ENCODE data around the gene RABAC1.

The RABAC1 gene

GRCh38 chr19:41957838-41958366, 1.2 kb downstream of the RABAC1 start:
- peak overlapping the region; percentile 97 for H3K9ac ChIP-seq (ENCODE audit: low read length)
- peak overlapping the region; percentile 72 for H3K27ac ChIP-seq (ENCODE audit: low read depth, low read length)
- H3K36me3 ChIP-seq (ENCODE audit: low read length): no peaks in the 10 kb centered on the region
- H3K27me3 ChIP-seq (ENCODE audit: low read length): no peaks in the 10 kb centered on the region
- H3K4me3 ChIP-seq (ENCODE audit: insufficient read depth, low read length, poor library complexity, severe bottlenecking): peak overlapping the region; percentile 99
- no peaks in the 10 kb centered on the region for H3K9me3 ChIP-seq (ENCODE audit: insufficient read depth, low read length)
- peak overlapping the region; percentile 85 for H3K4me2 ChIP-seq (ENCODE audit: low read depth, low read length, poor library complexity, severe bottlenecking)
- no peak overlapping the region for H2AFZ ChIP-seq (ENCODE audit: low read depth, low read length, severe bottlenecking)
- no peaks in the 10 kb centered on the region for H4K20me1 ChIP-seq (ENCODE audit: low read depth, low read length)
- TF ChIP-seq CTCF (IDR thresholded peaks at IDR 0.05; ENCODE audit: insufficient read depth, low read length, poor library complexity, severe bottlenecking): peak; percentile 90
- TF ChIP-seq EZH2phosphoT487 (conservative IDR thresholded peaks at IDR 0.05; ENCODE audit: low read length): no peak
- no peaks in the 10 kb centered on the region for H3K9me2 ChIP-seq (replicated peaks; ENCODE audit: insufficient read depth, low read length)
- peaks cover 21% of the 10 kb centered on the region for H3F3A ChIP-seq (ENCODE audit: insufficient read depth)
- no peaks in the 10 kb centered on the region; the same call in 1 of the 2 replicates for H3K79me2 ChIP-seq (ENCODE audit: insufficient read depth, low read length)

GRCh38 chr19:41957161-41957837, 1.8 kb downstream of the RABAC1 start:
- no peaks in the 10 kb centered on the region for H4K20me1 ChIP-seq (ENCODE audit: low read depth, low read length)
- peak overlapping the region; percentile 72 for H3K27ac ChIP-seq (ENCODE audit: low read depth, low read length)
- no peaks in the 10 kb centered on the region for H3K9me2 ChIP-seq (replicated peaks; ENCODE audit: insufficient read depth, low read length)
- no peak for TF ChIP-seq EZH2phosphoT487 (conservative IDR thresholded peaks at IDR 0.05; ENCODE audit: low read length)
- no peak for TF ChIP-seq CTCF (IDR thresholded peaks at IDR 0.05; ENCODE audit: insufficient read depth, low read length, poor library complexity, severe bottlenecking)
- H2AFZ ChIP-seq (ENCODE audit: low read depth, low read length, severe bottlenecking): no peak overlapping the region
- H3K36me3 ChIP-seq (ENCODE audit: low read length): no peaks in the 10 kb centered on the region
- H3K79me2 ChIP-seq (ENCODE audit: insufficient read depth, low read length): no peaks in the 10 kb centered on the region; the same call in 1 of the 2 replicates
- H3F3A ChIP-seq (ENCODE audit: insufficient read depth): peaks cover 21% of the 10 kb centered on the region
- no peaks in the 10 kb centered on the region for H3K27me3 ChIP-seq (ENCODE audit: low read length)
- H3K4me3 ChIP-seq (ENCODE audit: insufficient read depth, low read length, poor library complexity, severe bottlenecking): peak overlapping the region; percentile 99
- peak overlapping the region; percentile 97 for H3K9ac ChIP-seq (ENCODE audit: low read length)
- peak overlapping the region; percentile 85 for H3K4me2 ChIP-seq (ENCODE audit: low read depth, low read length, poor library complexity, severe bottlenecking)
- no peaks in the 10 kb centered on the region for H3K9me3 ChIP-seq (ENCODE audit: insufficient read depth, low read length)

- TF ChIP-seq CTCF (IDR thresholded peaks at IDR 0.05; ENCODE audit: insufficient read depth, low read length, poor library complexity, severe bottlenecking) (no peak), EZH2phosphoT487 (conservative IDR thresholded peaks at IDR 0.05; ENCODE audit: low read length) (no peak)
- Histone ChIP-seq H3K9me2 (replicated peaks; ENCODE audit: insufficient read depth, low read length) (no peaks in the 10 kb centered on the region), H3K36me3 (ENCODE audit: low read length) (no peaks in the 10 kb centered on the region), H3K4me2 (ENCODE audit: low read depth, low read length, poor library complexity, severe bottlenecking) (no peak overlapping the region), H3K79me2 (ENCODE audit: insufficient read depth, low read length) (no peaks in the 10 kb centered on the region; the same call in 1 of the 2 replicates), H3K27me3 (ENCODE audit: low read length) (no peaks in the 10 kb centered on the region), H3K9me3 (ENCODE audit: insufficient read depth, low read length) (no peaks in the 10 kb centered on the region), H2AFZ (ENCODE audit: low read depth, low read length, severe bottlenecking) (no peak overlapping the region), H4K20me1 (ENCODE audit: low read depth, low read length) (no peaks in the 10 kb centered on the region), H3K27ac (ENCODE audit: low read depth, low read length) (0 out of 2 replicates have a peak overlapping the region, but pooled peaks have one; percentile 28), H3K4me3 (ENCODE audit: insufficient read depth, low read length, poor library complexity, severe bottlenecking) (no peak overlapping the region), H3K9ac (ENCODE audit: low read length) (no peak overlapping the region), H3F3A (ENCODE audit: insufficient read depth) (peaks cover 21% of the 10 kb centered on the region)
Observed at GRCh38 chr19:41956621-41957020, 2.5 kb downstream of the RABAC1 start.
